K562 (cell line): ENCODE results near the gene ATP13A1. TPM values are rescaled to one million over a fixed set of nuclear protein-coding genes. Genes with fewer than 3 reads are reported as not detected.

Experiments
- ATF4 ChIP-seq: fragments of 450-650 bp; formaldehyde crosslinking; IDR thresholded peaks from 2 replicates; pipeline ENCODE4 v1.4.0; 2022; ENCODE audit warnings: mild to moderate bottlenecking, moderate library complexity
- EGR1 ChIP-seq: fragments of 450-650 bp; conservative IDR thresholded peaks from 2 replicates; pipeline ENCODE4 v1.6.1; 2017; ENCODE audit warnings: mild to moderate bottlenecking
- ELF1 ChIP-seq: fragments of 200-800 bp; sonication (Bioruptor generic); IDR thresholded peaks from 2 replicates; pipeline ENCODE4 v1.6.1; 2016; ENCODE audit warnings: missing genetic modification characterization, missing compliant biosample characterization
- HDAC3 ChIP-seq: fragments of 450-650 bp; IDR thresholded peaks from 2 replicates; pipeline ENCODE4 v1.6.1; 2018; ENCODE audit warnings: borderline replicate concordance, mild to moderate bottlenecking, moderate library complexity; ENCODE audit not compliant: partially characterized antibody
- HDGF ChIP-seq: fragments of 450-650 bp; IDR thresholded peaks from 2 replicates; pipeline ENCODE4 v1.6.1; 2016
- KDM1A ChIP-seq, 2 experiments: fragments of 450-650 bp; IDR thresholded peaks; 2 replicates each; pipeline ENCODE4 v1.6.1; 2016; ENCODE audit warnings: mild to moderate bottlenecking in 2 of 2
- L3MBTL2 ChIP-seq: fragments of 450-650 bp; IDR thresholded peaks from 2 replicates; pipeline ENCODE4 v1.6.1; 2016; ENCODE audit warnings: mild to moderate bottlenecking, moderate library complexity
- MAX ChIP-seq: sonication (generic); formaldehyde crosslinking; IDR thresholded peaks from 2 replicates; pipeline ENCODE4 v1.9.0; 2022; ENCODE audit warnings: mild to moderate bottlenecking, missing genetic modification reagents
- NFATC3 ChIP-seq: fragments of 450-650 bp; IDR thresholded peaks from 2 replicates; pipeline ENCODE4 v1.6.1; 2017; ENCODE audit warnings: mild to moderate bottlenecking
- NKRF ChIP-seq: fragments of 450-650 bp; IDR thresholded peaks from 2 replicates; pipeline ENCODE4 v1.6.1; 2016; ENCODE audit warnings: borderline replicate concordance
- POLR3A ChIP-seq: IDR thresholded peaks from 2 replicates; pipeline ENCODE4 v1.6.1; 2011; ENCODE audit warnings: borderline replicate concordance, mild to moderate bottlenecking, moderate library complexity; ENCODE audit not compliant: insufficient read length, insufficient read depth; ENCODE audit errors: extremely low read depth
- SIN3A ChIP-seq, 2 experiments: fragments of 150-350 bp in 1 of 2; IDR thresholded peaks; 2 replicates each; pipeline ENCODE4 v1.6.1; 2011 to 2016; ENCODE audit warnings: borderline replicate concordance in 2 of 2, low read depth in 2 of 2, low read length in 2 of 2, mild to moderate bottlenecking in 2 of 2, moderate library complexity in 2 of 2; ENCODE audit not compliant: control insufficient read depth in 1 of 2
- SOX6 ChIP-seq: fragments of 450-650 bp; IDR thresholded peaks from 2 replicates; pipeline ENCODE4 v1.6.1; 2014; ENCODE audit warnings: mild to moderate bottlenecking
- TARDBP ChIP-seq: fragments of 450-650 bp; IDR thresholded peaks from 2 replicates; pipeline ENCODE4 v1.6.1; 2016
- XRCC4 ChIP-seq: IDR thresholded peaks from one replicate; pipeline ENCODE4 v1.6.1; 2011; ENCODE audit not compliant: insufficient read depth, insufficient read length; ENCODE audit errors: extremely low read depth
- ZBTB12 ChIP-seq: fragments of 250-450 bp; sonication (Bioruptor Pico); IDR thresholded peaks from 2 replicates; pipeline ENCODE4 v1.4.0; 2020
- ZBTB33 ChIP-seq: sonication (generic); formaldehyde crosslinking; IDR thresholded peaks from 2 replicates; pipeline ENCODE4 v1.8.1; 2023; ENCODE audit warnings: mild to moderate bottlenecking, missing genetic modification reagents
- ZC3H8 ChIP-seq: fragments of 450-650 bp; IDR thresholded peaks from 2 replicates; pipeline ENCODE4 v1.6.1; 2017
- ZNF134 ChIP-seq: fragments of 250-450 bp; sonication (Bioruptor Pico); conservative IDR thresholded peaks from 2 replicates; pipeline ENCODE4 v1.4.0; 2020
- ZNF232 ChIP-seq: sonication (generic); formaldehyde crosslinking; IDR thresholded peaks from 2 replicates; pipeline ENCODE4 v1.8.0; 2022; ENCODE audit warnings: mild to moderate bottlenecking, missing genetic modification reagents
- ZNF584 ChIP-seq: fragments of 200-800 bp; sonication (Bioruptor generic); IDR thresholded peaks from 2 replicates; pipeline ENCODE4 v1.6.1; 2016; ENCODE audit warnings: low read depth, mild to moderate bottlenecking, missing genetic modification characterization, missing compliant biosample characterization
- ZNF696 ChIP-seq: fragments of 250-450 bp; sonication (Bioruptor Pico); conservative IDR thresholded peaks from 2 replicates; pipeline ENCODE4 v1.4.0; 2020; ENCODE audit warnings: mild to moderate bottlenecking, moderate library complexity
- ZNF778 ChIP-seq: fragments of 450-650 bp; formaldehyde crosslinking; IDR thresholded peaks from 2 replicates; pipeline ENCODE4 v1.4.0; 2020; ENCODE audit warnings: mild to moderate bottlenecking, moderate library complexity
- polyA plus RNA-seq, 8 experiments: library from polyadenylated mRNA; depleted of rRNA in 4 of 8; stranded (reverse) in 5 of 8; unstranded in 3 of 8; fragments of >200 nt; fragmentation: Nextera tagmentation in 2 of 8; fragmentation: Illumina TruSeq in 1 of 8; extraction: Ambion mirVana in 2 of 8; extraction: Trizol in 1 of 8; gene quantifications; 2 replicates each; pipeline versions ENCODE4 v1.2.1 to v1.2.3, GENCODE V29; 2011 to 2014; ENCODE audit warnings: inconsistent platforms in 1 of 8, missing spikeins in 1 of 8
- total RNA-seq, 7 experiments: library from RNA; depleted of rRNA in 6 of 7; stranded (reverse); fragments of >200 nt in 6 of 7; fragmentation: Illumina TruSeq in 2 of 7; extraction: Trizol in 2 of 7; gene quantifications; 2 replicates each; pipeline versions ENCODE4 v1.2.1 to v1.2.3, GENCODE V29; 2011 to 2021; ENCODE audit warnings: low replicate concordance in 1 of 7

ATP13A1 gene
- total and polyA plus RNA-seq, 9 of the 15 experiments (the other 6 are each of a cell fraction or from before 2014, with no cell fraction given) = 0.90 to 83.8 (median 23.1) TPM

GRCh38 chr19:19668230-19669012 is 4.9 kb upstream of the ATP13A1 start, which contains the start of gene ZNF101 (continued):
- TF ChIP-seq ZBTB33 (CRISPR knock-in tag) = peak; percentile 71
- no peak for TF ChIP-seq NKRF
- TF ChIP-seq NFATC3 = no peak
- TF ChIP-seq ELF1 = peak; percentile 87
- 0 out of 4 replicates have a peak, but pooled peaks have one; percentile 6 to 12 for TF ChIP-seq SIN3A (IDR thresholded peaks at IDR 0.05; ENCODE audit: borderline replicate concordance in 2 of 2, control insufficient read depth in 1 of 2, low read depth in 2 of 2, low read length in 2 of 2)
- TF ChIP-seq ZNF778 (CRISPR knock-in tag) = no peak
- TF ChIP-seq SOX6 = no peak
- TF ChIP-seq EGR1 = no peak
- TF ChIP-seq ZNF232 = no peak
- no peak for TF ChIP-seq POLR3A
- TF ChIP-seq XRCC4 = no peak
- TF ChIP-seq L3MBTL2 = peak; percentile 74
- TF ChIP-seq ZNF696 (CRISPR knock-in tag) = no peak
- TF ChIP-seq ATF4 (CRISPR knock-in tag) = no peak
- TF ChIP-seq MAX (CRISPR knock-in tag) = no peak
- no peak for TF ChIP-seq KDM1A (IDR thresholded peaks at IDR 0.05)
- TF ChIP-seq ZBTB12 (CRISPR knock-in tag) = no peak
- no peak for TF ChIP-seq HDAC3
- no peak for TF ChIP-seq ZC3H8
- no peak for TF ChIP-seq ZNF134 (CRISPR knock-in tag)
- no peak for TF ChIP-seq ZNF584
- no peak for TF ChIP-seq HDGF
- TF ChIP-seq TARDBP = no peak
